ENCODE measurements around the gene NTN4.
"Not testable (repeated sequence)": the region's sequence is repeated elsewhere in the genome, so short reads cannot be mapped to it uniquely, and the experiment has no call there.

The NTN4 gene

DNA sequence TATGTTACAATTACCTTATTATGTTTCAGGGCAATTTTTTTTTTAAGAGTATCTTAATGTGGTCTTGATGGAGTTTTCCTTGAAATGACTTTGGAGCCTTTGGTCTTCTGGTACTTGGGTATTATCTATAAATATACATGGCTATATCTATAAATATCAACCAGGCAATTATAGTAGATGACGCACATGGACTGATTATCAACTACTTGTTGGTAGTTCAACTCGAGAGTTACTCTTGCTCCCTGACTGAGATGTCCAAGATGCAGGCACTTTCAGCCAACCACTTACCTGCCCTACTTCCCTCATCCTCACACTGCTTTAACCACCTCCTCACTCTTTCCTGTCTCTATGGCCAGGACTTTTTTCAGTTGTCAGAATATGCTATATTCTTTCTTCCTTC, 85.4 kb downstream of the NTN4 start:
- no peak for DNase-seq

DNA sequence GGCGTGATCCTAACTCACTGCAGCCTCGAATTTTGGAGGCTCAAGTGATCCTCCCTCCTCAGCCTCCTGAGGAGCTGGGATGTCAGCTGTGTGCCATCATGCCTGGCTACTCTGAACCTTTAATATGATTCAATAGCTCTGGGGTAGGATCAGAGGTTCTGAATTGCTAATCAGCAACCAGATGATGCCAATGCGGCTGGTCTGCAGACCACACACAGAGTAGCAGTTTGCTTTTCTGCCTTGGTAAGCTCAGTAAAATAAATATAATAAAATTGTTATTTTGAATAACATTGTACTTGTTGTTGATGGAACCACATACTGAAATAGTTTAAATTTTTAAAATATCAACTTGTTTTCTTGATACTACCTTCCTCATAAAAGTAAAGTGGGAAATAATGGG, 86.6 kb downstream of the NTN4 start:
- DNase-seq = no peak

GRCh38 chr12:95701722-95702418, 88.7 kb downstream of the NTN4 start:
- no peak for DNase-seq

- DNase-seq = no peak
These were observed 89.3 kb downstream of the NTN4 start for GRCh38 chr12:95701275-95701674.

GRCh38 chr12:95700316-95700785, 90.2 kb downstream of the NTN4 start:
- no peak for DNase-seq

DNA sequence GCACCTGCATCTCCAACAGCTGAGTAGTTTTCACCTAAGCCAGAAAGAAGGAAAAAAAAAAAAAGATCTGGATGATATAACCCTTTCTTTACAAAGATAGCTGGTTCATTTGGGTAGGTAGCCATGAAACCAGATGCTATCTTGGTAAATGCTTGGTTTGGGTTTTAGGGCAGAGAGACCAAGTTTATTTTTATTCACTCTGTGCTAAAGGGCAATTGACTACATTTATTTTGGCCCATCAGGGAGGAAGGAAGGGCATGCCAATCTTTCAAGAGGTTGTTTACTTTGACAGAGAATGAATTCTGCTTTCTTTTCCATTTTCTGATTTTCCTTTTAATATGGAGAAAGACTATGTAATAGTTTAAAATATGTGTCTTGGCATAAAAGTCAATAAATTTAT, 91.0 kb downstream of the NTN4 start:
- no peak for DNase-seq

- no peak for DNase-seq
These were observed 96.4 kb downstream of the NTN4 start for GRCh38 chr12:95694136-95694535.

GRCh38 chr12:95693689-95694088, 96.9 kb downstream of the NTN4 start:
- no peak for DNase-seq

- no peak for DNase-seq
These were observed 99.5 kb downstream of the NTN4 start for GRCh38 chr12:95690861-95691635.

DNA sequence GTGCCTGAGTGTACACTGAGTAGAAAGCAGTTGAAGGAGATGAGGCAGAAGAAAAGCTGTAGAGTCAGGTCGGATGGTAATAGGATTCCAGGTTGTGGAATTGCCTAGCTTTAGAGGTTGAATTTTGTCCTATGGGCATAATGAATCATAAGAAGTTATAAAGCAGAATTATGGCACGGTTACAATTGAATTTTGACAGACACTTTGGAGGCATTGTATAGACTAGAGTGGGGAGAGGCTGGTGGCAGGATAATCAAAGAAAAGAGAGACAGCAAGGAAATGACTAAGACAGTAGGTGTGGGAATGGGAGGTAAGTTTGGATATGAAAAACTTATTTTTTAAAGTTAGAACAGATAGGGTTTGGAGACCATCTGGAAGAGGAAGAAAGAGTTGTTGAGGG, 102.6 kb downstream of the NTN4 start:
- DNase-seq = no peak

DNA sequence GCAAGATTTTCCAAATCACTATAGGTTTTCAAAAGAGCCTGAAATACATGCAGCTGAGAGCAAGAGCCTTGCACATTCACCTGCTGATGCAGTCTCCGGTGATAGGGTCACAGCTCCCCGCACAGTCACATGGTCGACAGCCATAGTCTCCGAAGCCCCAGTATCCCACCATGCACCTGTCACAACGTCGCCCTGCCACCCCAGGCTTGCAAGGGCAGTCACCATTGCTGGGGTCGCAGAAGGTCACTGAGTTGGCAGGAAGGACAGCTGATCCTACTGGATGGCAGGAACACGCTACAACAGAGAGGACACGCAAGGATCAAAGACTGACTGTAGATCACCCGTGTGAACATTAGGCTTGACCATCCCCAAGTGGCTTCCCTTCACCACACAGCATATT, 107.1 kb downstream of the NTN4 start:
- no peak for DNase-seq

- no peak for DNase-seq
These were observed 109.3 kb downstream of the NTN4 start for GRCh38 chr12:95681210-95681765.

DNA sequence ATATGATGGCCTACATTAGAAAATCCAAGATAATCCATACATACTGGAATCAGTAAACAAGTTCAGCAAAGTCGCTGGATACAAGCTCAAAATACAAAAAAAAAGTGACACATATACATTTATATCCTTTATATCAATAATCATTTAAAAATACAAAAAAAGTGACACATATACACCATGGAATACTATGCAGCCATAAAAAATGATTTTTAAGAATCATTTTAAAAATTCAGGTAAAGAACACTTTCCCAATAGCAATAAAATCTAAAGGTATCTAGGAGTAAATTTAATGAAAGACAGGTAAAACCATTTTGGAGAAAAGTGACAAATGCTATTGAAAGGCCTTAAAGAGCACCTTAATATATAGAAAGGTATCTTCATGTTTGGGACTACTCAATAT, 111.9 kb downstream of the NTN4 start:
- DNase-seq = no peak

DNA sequence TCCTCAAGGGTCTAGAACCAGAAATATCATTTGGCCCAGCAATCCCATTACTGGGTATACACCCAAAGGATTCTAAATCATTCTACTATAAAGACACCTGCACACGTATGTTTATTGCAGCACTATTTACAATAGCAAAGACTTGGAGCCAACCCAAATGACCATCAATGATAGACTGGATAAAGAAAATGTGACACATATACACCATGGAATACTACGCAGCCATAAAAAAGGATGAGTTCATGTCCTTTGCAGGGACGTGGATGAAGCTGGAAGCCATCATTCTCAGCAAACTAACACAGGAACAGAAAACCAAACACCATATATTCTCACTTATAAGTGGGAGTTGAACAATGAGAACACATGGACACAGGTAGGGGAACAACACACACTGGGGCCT, 112.8 kb downstream of the NTN4 start:
- DNase-seq = not testable (repeated sequence)

DNA sequence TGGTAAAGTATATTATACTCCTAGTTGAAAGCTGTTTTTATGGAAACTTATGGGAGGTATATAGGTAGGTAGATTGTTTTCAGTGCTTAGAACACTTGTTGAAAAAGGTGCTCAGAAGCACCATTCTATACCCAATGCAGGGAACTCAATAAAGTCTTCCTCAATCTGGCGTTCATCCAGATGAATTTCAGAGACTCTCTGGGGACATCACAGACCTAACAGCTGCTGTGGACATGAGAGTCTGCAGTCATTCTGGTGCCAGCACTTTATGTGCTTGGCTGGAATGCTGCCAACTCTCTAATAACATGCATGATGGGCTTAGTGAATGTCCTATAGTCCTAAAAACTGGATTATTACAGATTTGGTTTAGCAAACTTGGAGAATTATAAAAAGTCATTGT, 115.9 kb downstream of the NTN4 start:
- no peak for DNase-seq

GRCh38 chr12:95674163-95674562, 116.4 kb downstream of the NTN4 start:
- no peak for DNase-seq

DNA sequence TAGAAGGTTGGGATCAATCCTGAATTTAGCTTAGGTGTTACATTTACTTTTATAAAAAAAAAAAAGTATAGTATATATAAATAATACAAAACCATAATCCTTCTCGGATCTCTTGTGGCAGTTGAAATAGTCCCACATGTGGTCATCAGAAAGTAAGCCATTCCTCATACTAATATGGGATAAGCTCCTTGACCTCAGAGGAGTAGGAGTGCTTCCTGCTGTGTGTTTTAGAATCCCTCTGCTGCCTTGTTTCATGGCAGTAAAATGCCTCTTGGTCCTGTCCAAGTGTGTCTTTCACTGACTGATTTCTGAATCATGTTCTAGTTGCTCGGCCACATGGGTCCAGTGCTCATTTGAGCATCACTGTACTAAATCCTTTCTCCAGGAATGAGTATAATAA, 117.0 kb downstream of the NTN4 start:
- no peak for DNase-seq

- no peak for DNase-seq
These were observed 118.4 kb downstream of the NTN4 start for GRCh38 chr12:95672166-95672565.

- no peak for DNase-seq
These were observed 119.3 kb downstream of the NTN4 start for GRCh38 chr12:95671265-95671664.

GRCh38 chr12:95663525-95663924, 127.0 kb downstream of the NTN4 start:
- DNase-seq = no peak

DNA sequence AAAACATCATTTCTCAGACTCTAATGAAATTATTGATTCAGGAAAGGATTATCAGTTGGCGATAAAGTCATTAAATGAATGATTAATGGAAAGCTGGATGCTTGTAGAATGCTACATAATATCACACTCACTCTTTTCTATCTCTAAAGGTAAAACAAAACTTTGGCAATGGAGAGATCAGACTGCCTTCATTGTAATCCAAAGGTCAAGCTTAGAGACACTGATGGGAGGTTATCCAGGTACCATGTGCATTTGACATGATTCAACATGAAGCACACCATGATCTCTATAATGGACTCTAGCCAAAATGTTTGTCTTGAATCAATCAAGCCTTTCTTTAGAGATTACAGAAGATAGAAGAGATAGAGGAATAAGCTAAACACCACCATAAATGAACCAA, 129.2 kb downstream of the NTN4 start:
- DNase-seq = no peak

DNA sequence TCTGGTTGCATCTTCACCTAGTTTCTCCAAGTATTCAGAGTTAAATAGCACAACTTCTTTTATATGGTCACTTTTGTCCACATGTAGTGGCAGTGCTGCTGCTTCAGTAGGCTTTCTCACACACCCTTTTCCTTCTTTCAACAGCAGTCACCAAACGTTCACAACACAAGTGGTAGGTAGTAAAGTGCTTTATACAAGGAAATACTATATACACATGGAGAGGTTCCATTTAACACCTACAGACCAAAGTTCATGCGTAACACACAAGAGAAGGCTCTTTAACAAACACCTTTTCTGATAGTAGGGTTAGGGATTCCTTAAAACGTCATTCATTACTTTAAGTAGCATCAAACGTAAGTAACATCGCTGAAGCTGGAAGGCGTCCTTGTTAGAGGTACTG, 132.2 kb downstream of the NTN4 start:
- DNase-seq = no peak

- DNase-seq = not testable (repeated sequence)
These were observed 135.9 kb downstream of the NTN4 start for GRCh38 chr12:95654665-95655064.

Data from cerebellar nuclear complex (tissue), 1 donor.